Esophagus squamous epithelium (tissue), 4 donors: Measurements from ENCODE around the gene ANKRD1.

Source experiments
- CTCF ChIP-seq, 6 experiments: fragments of 450-650 bp in 4 of 6; fragments of 200-600 bp in 2 of 6; sonication (generic) in 2 of 6; IDR thresholded peaks; one replicate each; pipeline ENCODE4 v1.5.1; 2016 to 2019; ENCODE audit warnings: antibody characterized with exemption in 6 of 6, mild to moderate bottlenecking in 4 of 6, moderate library complexity in 4 of 6
- POLR2A ChIP-seq, 4 donors: fragments of 450-650 bp; IDR thresholded peaks; one replicate each; pipeline ENCODE4 v1.6.1; 2017; ENCODE audit warnings: antibody characterized with exemption in 4 of 4, mild to moderate bottlenecking in 4 of 4, moderate library complexity in 3 of 4

DNA sequence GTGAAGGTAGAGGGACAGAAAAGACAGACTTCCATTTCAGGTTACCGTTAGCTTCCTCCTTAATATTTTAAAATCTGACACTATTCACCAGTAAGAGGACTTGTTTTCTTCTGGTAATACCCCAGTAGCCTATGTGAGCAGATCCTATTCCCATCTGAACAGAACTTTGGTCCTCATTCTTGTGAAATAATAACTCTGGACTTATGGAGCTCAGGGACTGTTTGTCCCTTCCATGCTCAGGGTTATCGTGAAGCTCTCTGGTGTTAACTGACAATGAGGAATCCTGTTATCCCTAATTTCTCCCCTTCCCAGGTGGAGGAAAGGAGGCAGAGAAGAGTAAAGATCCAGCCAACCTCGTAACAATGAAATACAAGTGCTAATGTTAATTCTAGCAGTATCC, 47.0 kb upstream of the ANKRD1 start:
- TF ChIP-seq CTCF (IDR thresholded peaks at IDR 0.05) (no peak), POLR2A (IDR thresholded peaks at IDR 0.05) (no peak)
